Activated CD8-positive, alpha-beta memory T cell treated with anti-CD3 and anti-CD28 coated beads for 1 hour (primary cell): ENCODE results near the gene NUBPL.
"Not testable (repeated sequence)": the region's sequence is repeated elsewhere in the genome, so short reads cannot be mapped to it uniquely, and the experiment has no call there.

Source experiments
- DNase-seq, 2 donors: peaks; one replicate each; pipeline ENCODE4 v3.0.0-alpha.2; 2020; ENCODE audit warnings: low read depth in 1 of 2; ENCODE audit errors: extremely low read depth in 1 of 2

NUBPL gene

GRCh38 chr14:31802838-31803237 is 241.6 kb downstream of the NUBPL start:
- DNase-seq, result no peak

DNA sequence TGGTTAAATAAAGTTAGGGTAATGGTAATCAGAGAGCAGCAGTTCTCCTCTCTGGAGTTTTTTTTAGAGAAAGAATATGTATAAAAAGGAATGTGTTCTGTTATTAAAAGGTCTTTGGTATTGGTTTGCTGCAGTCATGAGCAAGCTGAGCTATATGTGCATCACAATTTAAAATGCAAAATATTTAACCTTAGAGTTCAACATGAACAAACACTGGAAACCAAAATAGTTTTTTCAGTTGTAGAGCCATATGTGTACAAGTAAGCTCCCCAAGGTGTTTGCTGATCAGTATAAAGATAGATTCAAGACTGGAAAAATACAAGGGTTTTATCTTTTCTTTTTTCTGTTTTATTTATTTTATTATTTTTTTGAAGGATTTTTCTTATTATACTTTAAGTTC is 245.0 kb downstream of the NUBPL start:
- DNase-seq, result no peak

GRCh38 chr14:31811693-31812628 is 250.8 kb downstream of the NUBPL start:
- DNase-seq, result not testable (repeated sequence)

DNA sequence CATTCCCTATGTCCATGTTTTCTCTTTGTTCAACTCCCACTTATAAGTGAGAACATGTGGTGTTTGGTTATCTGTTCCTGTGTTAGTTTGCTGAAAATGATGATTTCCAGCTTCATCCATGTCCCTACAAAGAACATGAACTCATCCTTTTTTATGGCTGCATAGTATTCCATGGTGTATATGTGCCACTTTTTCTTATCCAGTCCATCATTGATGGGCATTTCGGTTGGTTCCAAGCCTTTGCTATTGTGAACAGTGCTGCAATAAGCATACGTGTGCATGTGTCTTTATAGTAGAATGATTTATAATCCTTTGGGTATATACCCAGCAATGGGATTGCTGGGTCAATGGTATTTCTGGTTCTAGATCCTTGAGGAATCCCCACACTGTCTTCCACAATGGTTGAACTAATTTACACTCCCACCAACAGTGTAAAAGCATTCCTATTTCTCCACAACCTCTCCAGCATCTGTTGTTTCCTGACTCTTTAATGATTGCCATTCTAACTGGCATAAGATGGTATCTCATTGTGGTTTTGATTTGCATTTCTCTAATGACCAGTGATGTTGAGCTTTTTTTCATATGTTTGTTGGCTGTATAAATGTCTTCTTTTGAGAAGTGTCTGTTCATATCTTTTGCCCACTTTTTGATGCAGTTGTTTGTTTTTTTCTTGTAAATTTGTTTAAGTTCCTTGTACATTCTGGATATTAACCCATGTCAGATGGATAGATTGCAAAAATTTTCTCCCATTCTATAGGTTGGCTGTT is 252.7 kb downstream of the NUBPL start:
- not testable (repeated sequence) for DNase-seq

DNA sequence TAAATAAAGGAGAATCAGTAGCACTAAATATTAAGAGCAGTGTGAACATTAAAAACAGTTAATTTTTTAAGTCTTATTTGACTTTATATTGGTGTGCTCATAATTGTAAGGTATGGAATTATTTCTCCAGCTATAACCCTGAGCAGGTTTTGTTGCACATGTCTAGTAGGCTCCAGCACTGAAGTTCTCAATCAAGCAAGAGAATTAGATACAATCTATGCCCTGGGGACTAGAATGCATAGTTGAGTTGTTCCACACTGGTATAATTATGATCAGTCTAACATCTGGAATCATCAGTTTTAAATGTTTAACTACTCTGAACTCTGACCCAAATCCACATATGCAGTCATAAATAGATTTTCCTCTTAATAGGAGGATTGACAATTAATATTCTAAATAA is 258.1 kb downstream of the NUBPL start:
- no peak for DNase-seq

DNA sequence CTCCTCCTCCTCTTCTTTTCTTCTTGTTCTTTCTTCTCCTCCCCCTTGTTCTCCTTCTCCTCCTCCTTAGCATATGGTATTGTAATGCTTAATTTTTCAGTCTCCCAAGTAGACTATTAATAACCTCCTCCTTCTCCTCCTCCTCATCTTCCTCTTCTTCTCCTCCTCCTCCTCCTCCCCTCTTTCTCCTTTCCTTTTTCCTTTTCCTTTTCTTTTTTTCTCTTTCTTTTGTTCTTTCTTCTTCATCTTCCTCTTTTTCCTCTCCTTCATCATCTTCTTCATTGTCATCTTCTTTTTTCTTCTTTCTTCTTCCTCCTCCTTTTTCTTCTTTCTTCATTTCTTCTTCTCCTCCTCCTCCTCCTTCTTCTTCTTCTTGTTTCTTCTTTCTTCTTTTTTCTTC is 264.3 kb downstream of the NUBPL start:
- DNase-seq, result no peak

DNA sequence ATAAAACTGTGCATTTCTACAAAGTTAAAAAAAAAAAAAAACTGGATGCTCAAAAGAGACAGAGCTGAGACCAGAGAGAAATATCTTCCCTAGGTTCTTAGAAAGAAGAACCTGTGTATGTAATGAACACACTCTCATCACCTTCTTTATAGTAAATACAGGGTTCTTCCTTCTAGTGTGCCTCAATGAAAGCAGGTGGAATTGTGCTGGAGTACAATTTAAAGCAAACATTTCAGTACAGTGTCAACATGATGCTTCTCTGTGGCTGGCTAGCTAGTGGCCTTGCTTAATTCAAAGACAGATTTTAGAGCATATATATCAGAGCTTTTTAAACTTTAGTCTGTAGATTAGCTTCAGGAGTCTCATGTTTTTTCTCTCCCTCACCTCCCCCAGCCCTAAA is 266.1 kb downstream of the NUBPL start:
- no peak for DNase-seq

GRCh38 chr14:31828946-31829868 is 268.0 kb downstream of the NUBPL start:
- no peak for DNase-seq

- no peak for DNase-seq
These were observed 273.4 kb downstream of the NUBPL start for GRCh38 chr14:31834616-31835015.

- no peak for DNase-seq
These were observed 273.8 kb downstream of the NUBPL start for GRCh38 chr14:31835049-31835448.

DNA sequence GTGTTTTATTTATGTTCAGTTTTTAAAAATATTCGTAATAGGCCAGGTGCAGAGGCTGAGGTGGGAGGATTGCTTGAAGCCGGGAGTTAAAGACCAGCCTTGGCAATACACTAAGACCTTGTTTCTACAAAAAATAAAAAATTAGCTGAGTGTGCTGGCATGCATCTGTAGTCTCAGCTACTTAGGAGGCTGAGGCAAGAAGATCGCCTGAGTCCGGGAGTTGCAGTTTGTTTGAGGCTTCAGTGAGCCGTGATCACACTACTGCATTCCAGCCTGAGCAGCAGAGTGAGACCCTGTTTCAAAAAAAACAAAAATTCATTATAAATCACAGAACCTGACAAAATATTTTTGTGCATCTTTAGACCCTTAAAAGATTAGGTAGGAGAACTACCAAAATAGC is 275.8 kb downstream of the NUBPL start:
- no peak for DNase-seq

DNA sequence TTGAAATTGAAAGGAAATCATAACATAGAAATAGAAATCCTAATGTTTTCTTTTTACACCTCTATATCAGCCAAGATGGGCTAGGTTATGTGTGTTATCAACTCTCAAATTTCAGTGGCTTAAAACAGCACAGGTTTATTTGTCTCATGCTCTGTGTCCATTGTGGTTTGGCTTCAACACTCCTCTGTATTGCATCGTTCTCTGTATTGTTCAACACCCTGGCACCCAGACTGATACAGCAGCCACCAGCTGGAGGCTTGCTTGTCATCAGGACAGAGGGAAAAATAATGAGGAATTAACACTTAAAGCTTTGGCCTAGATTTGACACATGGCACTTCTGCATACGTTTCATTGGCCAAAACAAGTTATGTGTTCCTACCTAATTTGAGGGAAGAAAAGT is 281.7 kb downstream of the NUBPL start:
- DNase-seq, result no peak

DNA sequence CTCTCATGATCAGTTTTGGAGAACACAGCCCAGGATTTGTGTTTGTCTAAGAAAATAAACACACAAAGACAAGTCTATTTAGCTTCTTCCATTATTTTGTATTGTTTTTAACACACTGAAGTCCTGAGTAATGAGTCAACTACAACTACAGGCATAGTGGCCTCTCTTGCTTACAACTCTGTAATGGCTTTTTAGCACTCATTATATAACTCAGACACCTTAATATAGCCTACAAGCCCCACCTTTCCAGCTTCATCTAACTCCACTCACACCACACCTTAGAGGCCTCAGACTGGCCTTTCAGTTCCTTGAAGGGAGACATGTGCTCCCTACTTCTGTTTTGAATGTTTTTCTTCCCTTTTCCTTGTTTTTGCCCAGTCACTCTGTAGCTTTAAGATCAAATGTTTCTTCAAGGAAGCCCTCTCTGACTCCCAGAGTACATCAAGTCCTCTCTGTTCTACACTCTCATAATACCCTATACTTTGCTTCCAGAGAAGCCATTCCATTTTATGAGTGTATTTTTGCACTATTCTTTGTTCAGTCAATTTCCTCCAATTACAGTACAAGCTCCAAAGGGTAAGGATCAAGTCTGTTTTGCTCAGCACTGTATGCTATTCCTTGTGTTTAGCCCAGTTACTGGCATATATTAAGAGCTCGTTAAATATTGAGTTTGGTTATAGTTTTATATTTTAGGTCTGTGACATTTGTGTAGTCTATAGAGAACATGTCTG is 282.3 kb downstream of the NUBPL start:
- DNase-seq, result no peak

GRCh38 chr14:31854508-31855075 is 293.4 kb downstream of the NUBPL start:
- DNase-seq, result no peak

GRCh38 chr14:31855262-31855661 is 294.1 kb downstream of the NUBPL start:
- DNase-seq, result no peak

GRCh38 chr14:31856003-31856402 is 294.8 kb downstream of the NUBPL start:
- DNase-seq, result not testable (repeated sequence)

GRCh38 chr14:31858868-31859267 is 297.7 kb downstream of the NUBPL start:
- no peak for DNase-seq

DNA sequence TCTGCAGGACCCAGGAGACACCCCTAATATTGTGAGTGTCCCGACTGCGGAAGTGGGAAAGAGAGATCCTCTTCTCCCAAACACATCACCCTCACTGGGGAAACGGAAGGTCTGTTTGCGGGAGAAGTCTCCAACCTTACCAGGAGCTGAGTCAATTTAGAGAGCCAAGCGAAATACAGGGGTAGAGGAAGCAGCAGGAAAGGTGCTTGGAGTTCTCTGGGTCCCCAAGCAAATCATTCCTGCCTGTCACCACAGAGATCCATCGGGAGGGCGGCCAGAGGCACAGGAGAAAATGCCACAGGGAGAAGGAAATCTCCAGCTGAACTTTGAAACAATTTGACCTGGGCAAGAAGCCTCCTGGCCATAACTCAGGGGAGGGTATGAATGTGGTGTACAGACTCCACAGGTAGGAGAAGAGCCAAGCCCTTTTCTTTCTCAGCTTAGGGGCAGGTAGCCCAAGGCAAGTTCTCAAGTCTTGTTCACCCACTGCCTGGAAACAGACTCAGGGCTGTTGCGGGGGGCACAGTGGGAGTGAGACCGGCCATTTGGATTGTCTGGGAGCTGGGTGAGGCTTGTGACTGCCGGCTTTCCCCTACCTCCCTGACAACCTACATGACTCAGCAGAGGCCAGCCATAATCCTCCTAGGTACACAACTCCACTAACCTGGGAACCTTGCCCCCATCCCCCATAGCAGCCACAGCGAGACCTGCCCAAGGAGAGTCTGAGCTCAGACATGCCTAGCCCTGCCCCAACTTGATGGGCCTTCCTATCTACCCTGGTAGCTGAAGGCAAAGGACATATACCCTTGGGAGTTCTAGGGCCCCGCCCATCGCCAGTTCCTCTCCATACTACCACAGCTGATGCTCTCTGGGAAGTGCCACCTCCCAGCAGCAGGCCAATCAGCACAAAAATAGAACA is 304.0 kb downstream of the NUBPL start:
- no peak for DNase-seq

GRCh38 chr14:31867570-31867969 is 306.4 kb downstream of the NUBPL start:
- no peak for DNase-seq
